Mucosa of rectum (tissue), 2 donors: ENCODE measurements around the gene APOL3.
A peak's percentile ranks its signal among the peaks of the same experiment; 100 is the strongest.
"Not testable (repeated sequence)": the region's sequence is repeated elsewhere in the genome, so short reads cannot be mapped to it uniquely, and the experiment has no call there.

Experiments
- H3K27ac ChIP-seq, 2 donors: one replicate each; pipeline ENCODE4 v1.7.0; 2013; ENCODE audit warnings: inconsistent platforms in 2 of 2, low read depth in 2 of 2, low read length in 2 of 2
- H3K27me3 ChIP-seq, 2 donors: one replicate each; pipeline ENCODE4 v1.7.0; 2013; ENCODE audit warnings: low read length in 2 of 2; ENCODE audit not compliant: control insufficient read depth in 2 of 2, insufficient read depth in 2 of 2
- H3K36me3 ChIP-seq, 2 donors: one replicate each; pipeline ENCODE4 v1.7.0; 2013; ENCODE audit warnings: low read length in 2 of 2; ENCODE audit not compliant: control insufficient read depth in 2 of 2, insufficient read depth in 2 of 2
- H3K4me1 ChIP-seq, 2 donors: one replicate each; pipeline ENCODE4 v1.7.0; 2013; ENCODE audit warnings: low read length in 2 of 2, mild to moderate bottlenecking in 1 of 2; ENCODE audit not compliant: control insufficient read depth in 2 of 2, insufficient read depth in 2 of 2
- H3K4me3 ChIP-seq, 2 donors: one replicate each; pipeline ENCODE4 v1.7.0; 2013; ENCODE audit warnings: low read length in 2 of 2
- H3K9ac ChIP-seq, 2 donors: one replicate each; pipeline ENCODE4 v1.7.0; 2013; ENCODE audit warnings: low read length in 2 of 2, low read depth in 1 of 2, mild to moderate bottlenecking in 1 of 2
- H3K9me3 ChIP-seq, 2 donors: one replicate each; pipeline ENCODE4 v1.7.0; 2013; ENCODE audit warnings: low read length in 2 of 2; ENCODE audit not compliant: control insufficient read depth in 2 of 2
- donor health status: healthy.
- donor health status: Normal muscosa, but diverticular disease.

APOL3 gene

GRCh38 chr22:36163497-36163896 lies 2.9 kb upstream of the APOL3 start:
- no peak overlapping the region for H3K4me3 ChIP-seq
- no peak overlapping the region for H3K27ac ChIP-seq
- no peaks in the 10 kb centered on the region for H3K27me3 ChIP-seq
- H3K36me3 ChIP-seq = no peaks in the 10 kb centered on the region
- peaks cover 14 to 16% of the 10 kb centered on the region in 2 donors for H3K4me1 ChIP-seq
- no peaks in the 10 kb centered on the region for H3K9me3 ChIP-seq
- H3K9ac ChIP-seq = no peak overlapping the region

- Histone ChIP-seq H3K9me3 (no peaks in the 10 kb centered on the region), H3K27ac (peak overlapping the region; percentile 38 to 70), H3K27me3 (no peaks in the 10 kb centered on the region), H3K4me1 (peaks cover 20 to 21% of the 10 kb centered on the region in 2 donors), H3K9ac (peak overlapping the region in 1 of 2 donors; percentile 34), H3K36me3 (no peaks in the 10 kb centered on the region), H3K4me3 (peak overlapping the region in 1 of 2 donors; percentile 20)
Measured at GRCh38 chr22:36162127-36163034, 1.8 kb upstream of the APOL3 start.

DNA sequence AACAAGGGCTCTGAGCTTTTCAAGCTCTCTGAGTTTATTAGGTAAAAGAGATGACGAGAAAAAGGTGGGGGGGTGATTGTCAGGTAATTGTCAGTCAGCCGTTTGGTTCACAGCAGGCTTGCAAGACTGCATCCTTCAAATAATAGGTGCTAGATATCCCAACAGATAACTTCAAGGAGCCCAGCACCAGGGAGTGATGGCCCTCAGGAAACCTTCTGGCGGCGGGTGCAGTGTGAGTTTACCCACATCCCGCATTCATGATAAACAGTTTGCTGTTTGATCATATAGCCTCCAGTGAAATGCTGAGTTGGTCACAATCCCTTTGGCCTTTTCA lies 1.2 kb upstream of the APOL3 start:
- H3K36me3 ChIP-seq, H3K4me3 ChIP-seq, H3K9me3 ChIP-seq, H3K27me3 ChIP-seq, H3K9ac ChIP-seq: not testable (repeated sequence)
- H3K4me1 ChIP-seq = peaks cover 20 to 21% of the 10 kb centered on the region in 2 donors
- peak overlapping the region in 1 of 2 donors; percentile 70 for H3K27ac ChIP-seq

GRCh38 chr22:36156515-36157419 lies 3.8 kb downstream of the APOL3 start:
- Histone ChIP-seq H3K9me3 (no peaks in the 10 kb centered on the region), H3K4me1 (peaks cover 31 to 34% of the 10 kb centered on the region in 2 donors), H3K9ac (peak overlapping the region; percentile 37 to 57), H3K27me3 (no peaks in the 10 kb centered on the region), H3K36me3 (no peaks in the 10 kb centered on the region), H3K4me3 (peak overlapping the region; percentile 54 to 67), H3K27ac (peak overlapping the region; percentile 80 to 87)

DNA sequence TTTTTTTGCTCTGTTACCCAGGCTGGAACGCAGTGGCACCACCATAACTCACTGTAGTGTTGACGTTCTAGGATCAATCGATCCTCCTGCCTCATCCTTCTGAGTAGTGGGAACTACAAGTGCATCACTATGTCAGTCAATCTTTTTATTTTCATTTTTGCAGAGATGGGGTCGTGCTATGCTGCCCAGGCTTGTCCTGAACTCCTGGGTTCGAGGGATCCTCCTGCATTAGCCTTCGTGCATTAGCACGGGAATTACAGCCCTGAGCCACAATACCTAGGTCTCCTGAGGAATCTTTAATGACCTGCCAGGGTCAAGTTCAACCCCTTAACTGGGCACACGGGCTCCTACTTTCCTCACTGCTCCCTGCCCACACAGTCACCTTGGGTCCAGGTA lies 4.4 kb downstream of the APOL3 start:
- Histone ChIP-seq H3K9ac (peak overlapping the region; percentile 37 to 57), H3K4me3 (peak overlapping the region; percentile 54 to 67), H3K4me1 (peaks cover 30 to 31% of the 10 kb centered on the region in 2 donors)

DNA sequence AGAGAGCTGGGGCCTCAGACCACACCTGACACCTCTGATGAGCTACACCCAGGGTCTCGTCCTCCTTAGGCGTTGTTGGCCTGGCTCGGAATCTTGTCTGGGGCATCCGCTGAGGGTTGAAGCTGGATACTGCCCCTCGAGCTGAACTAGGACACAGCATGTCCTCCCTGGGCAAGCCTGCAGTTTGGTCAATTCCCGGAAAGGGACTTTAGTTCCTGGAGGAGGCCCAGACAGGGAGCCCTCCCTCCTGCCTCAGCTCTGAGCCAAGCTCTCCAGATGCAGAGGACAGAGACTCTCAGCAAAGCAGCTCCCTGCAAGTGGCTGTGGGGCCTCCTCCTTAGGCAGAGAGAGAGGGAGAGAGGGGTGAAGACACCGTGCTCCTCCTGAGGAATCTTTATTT lies 4.9 kb downstream of the APOL3 start:
- Histone ChIP-seq H3K36me3 (no peaks in the 10 kb centered on the region), H3K9ac (peak overlapping the region in 1 of 2 donors; percentile 44), H3K4me3 (no peak overlapping the region), H3K9me3 (no peaks in the 10 kb centered on the region), H3K4me1 (peaks cover 28 to 31% of the 10 kb centered on the region in 2 donors), H3K27ac (peak overlapping the region; percentile 69 to 87), H3K27me3 (no peaks in the 10 kb centered on the region)

More for the DNA sequence above, 4.4 kb downstream of the APOL3 start:
- H3K27me3 ChIP-seq = no peaks in the 10 kb centered on the region
- no peaks in the 10 kb centered on the region for H3K36me3 ChIP-seq
- H3K27ac ChIP-seq = peak overlapping the region; percentile 80 to 87
- H3K9me3 ChIP-seq = no peaks in the 10 kb centered on the region

DNA sequence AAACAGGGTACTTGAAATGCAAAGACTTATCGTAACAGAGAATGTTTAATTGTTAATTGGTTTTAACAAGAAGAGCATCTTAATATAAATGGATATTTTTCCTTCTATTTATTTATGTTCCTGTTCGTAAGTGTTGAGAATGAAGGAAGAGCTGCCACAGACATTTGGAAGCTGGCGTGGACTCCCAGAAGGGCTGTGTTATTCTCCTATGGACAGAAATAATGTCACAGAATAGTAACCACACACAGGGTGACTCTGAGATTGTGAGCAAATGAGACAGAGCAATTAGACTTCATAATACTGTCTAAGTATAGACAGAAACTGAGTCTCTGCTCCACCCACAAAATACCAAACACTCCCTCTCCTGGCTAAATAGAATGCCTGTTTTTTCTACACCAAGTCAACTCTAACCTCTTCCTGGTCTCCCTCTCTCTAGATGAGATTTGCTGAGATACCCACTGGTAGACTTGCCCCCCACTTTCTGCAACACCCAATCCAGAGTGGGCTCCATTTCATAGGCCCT lies 6.1 kb downstream of the APOL3 start:
- Histone ChIP-seq H3K9me3 (no peaks in the 10 kb centered on the region), H3K4me3 (no peak overlapping the region), H3K36me3 (no peaks in the 10 kb centered on the region), H3K4me1 (peaks cover 23 to 27% of the 10 kb centered on the region in 2 donors), H3K27ac (peak overlapping the region; percentile 69 to 87), H3K27me3 (no peaks in the 10 kb centered on the region), H3K9ac (no peak overlapping the region)

DNA sequence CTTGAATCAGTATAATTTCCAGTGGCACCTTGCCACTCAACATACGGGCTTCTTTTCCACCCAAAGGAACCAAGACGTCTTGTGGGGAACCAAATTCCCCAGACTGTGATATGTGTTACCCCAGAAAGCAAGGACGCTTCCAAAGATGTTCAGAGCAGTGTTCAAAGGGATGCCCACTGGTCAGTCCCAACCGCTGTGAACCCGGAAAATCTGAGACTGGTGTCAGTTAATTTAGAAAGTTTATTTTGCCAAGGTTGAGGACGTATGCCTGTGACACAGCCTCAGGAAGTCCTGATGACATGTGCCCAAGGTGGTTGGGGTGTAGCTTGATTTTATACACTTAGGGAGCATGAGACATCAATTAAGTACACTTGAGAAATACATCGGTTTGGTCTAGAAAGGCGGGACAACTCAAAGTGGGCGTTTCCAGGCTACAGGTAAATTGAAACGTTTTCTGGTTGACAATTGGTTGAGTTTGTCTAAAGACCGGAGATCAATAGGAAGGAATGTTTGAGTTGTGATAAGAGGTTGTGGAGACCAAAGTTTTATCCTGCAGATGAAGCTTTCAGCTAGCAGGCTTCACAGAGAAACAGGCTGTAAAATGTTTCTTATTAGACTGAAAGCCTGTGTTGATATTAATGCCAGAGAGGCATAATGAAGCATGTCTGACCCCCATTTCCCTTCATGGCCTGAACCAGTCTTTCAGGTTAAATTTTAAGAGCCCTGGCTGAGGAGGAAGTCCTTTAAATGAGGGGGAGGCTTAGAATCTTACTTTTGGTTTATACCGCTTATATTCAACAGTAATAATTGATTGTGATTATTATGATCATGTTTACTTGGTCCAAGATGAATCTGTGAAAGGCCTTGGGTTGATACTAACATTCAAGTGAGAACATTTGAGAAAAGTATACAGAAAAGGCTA lies 6.8 kb downstream of the APOL3 start:
- peaks cover 1 to 3% of the 10 kb centered on the region in 2 donors for H3K36me3 ChIP-seq
- H3K27ac ChIP-seq = no peak overlapping the region
- no peak overlapping the region for H3K4me3 ChIP-seq
- H3K9me3 ChIP-seq = no peaks in the 10 kb centered on the region
- no peaks in the 10 kb centered on the region for H3K27me3 ChIP-seq
- H3K4me1 ChIP-seq = peaks cover 19 to 25% of the 10 kb centered on the region in 2 donors
- H3K9ac ChIP-seq = no peak overlapping the region

GRCh38 chr22:36152821-36153220 lies 7.7 kb downstream of the APOL3 start:
- not testable (repeated sequence) for H3K27me3 ChIP-seq, H3K27ac ChIP-seq, H3K9me3 ChIP-seq, H3K4me3 ChIP-seq, H3K9ac ChIP-seq, H3K36me3 ChIP-seq
- H3K4me1 ChIP-seq = peaks cover 13 to 20% of the 10 kb centered on the region in 2 donors
